Measurements from ENCODE around the gene CLTC. TPM values are rescaled to one million over a fixed set of nuclear protein-coding genes. Genes with fewer than 3 reads are reported as not detected.

CLTC gene
- total and polyA plus RNA-seq, 10 of the 15 experiments (the other 5 are each of a cell fraction or from before 2014, with no cell fraction given): 77.5 to 188 (median 129) TPM

- no peak overlapping the region for H3K4me3 ChIP-seq
- no peak for DNase-seq (ENCODE audit: low read depth, low spot score)
- ChIA-PET SMC1A (ENCODE audit: uncharacterized antibody, unreplicated experiment) (interaction anchor here (0.9 to 1.9 kb wide), 5 partner anchors 11 to 1401 kb away, joined by 3 to 11 read pairs (median 3); no protein-coding TSS in a partner anchor), POLR2A (interaction anchor here (0.5 to 12.3 kb wide), 2 partner anchors 13 to 1985 kb away, joined by 4 to 111 read pairs; partner anchors contain the start of gene CLTC), RAD21 (ENCODE audit: unreplicated experiment) (interaction anchor here (1.0 to 1.2 kb wide), 2 partner anchors 12 to 16 kb away, joined by 3 to 4 read pairs; no protein-coding TSS in a partner anchor), CTCF (interaction anchor here (0.9 kb wide), 1 partner anchor 414 kb away, joined by 3 read pairs; no protein-coding TSS in a partner anchor)
- TF ChIP-seq CHD4 (IDR thresholded peaks at IDR 0.05): no peak
- TF ChIP-seq NKRF (conservative IDR thresholded peaks at IDR 0.05): no peak
- no peak for TF ChIP-seq HDAC2 (IDR thresholded peaks at IDR 0.05)
- TF ChIP-seq TCF7 (IDR thresholded peaks at IDR 0.05; ENCODE audit: borderline replicate concordance): no peak
- no peak for TF ChIP-seq BCL11A (IDR thresholded peaks at IDR 0.05; ENCODE audit: low read depth, low read length)
- no peak for TF ChIP-seq CBX3 (IDR thresholded peaks at IDR 0.05; ENCODE audit: borderline replicate concordance, low read depth)
- TF ChIP-seq TCF3 (IDR thresholded peaks at IDR 0.05; ENCODE audit: borderline replicate concordance, insufficient read depth, low read depth, low read length): no peak
- TF ChIP-seq HCFC1 (IDR thresholded peaks at IDR 0.05; ENCODE audit: low read length): no peak
- intact Hi-C loops (cut with micrococcal nuclease; ENCODE audit: unreplicated experiment): no loop called here
- H2AFZ ChIP-seq (ENCODE audit: control insufficient read depth, low read depth, low read length): no peak overlapping the region
- BruUV-seq (replicated peaks): no TSS peak
- peaks cover 0 to 20% of the 10 kb centered on the region in 2 experiments; a peak in 2 of 4 replicates for H3K36me3 ChIP-seq (ENCODE audit: control insufficient read depth in 2 of 2, insufficient read depth in 2 of 2, low read length in 1 of 2)
- no peaks in the 10 kb centered on the region for H3K27me3 ChIP-seq (replicated peaks in 1 of 2; ENCODE audit: control insufficient read depth in 2 of 2, insufficient read depth in 2 of 2, low read length in 1 of 2)
- 98% methylated on average over 5 of the region's 5 CpGs for WGBS (ENCODE audit: insufficient coverage, insufficient replicate concordance, low lambda C conversion rate, missing lambda C conversion rate)
- no peaks in the 10 kb centered on the region for H3K9me3 ChIP-seq (replicated peaks; ENCODE audit: control insufficient read depth, insufficient read depth, low read length)
- no peak; the same call in 2 of the 3 replicates for ATAC-seq
- H3K4me2 ChIP-seq (ENCODE audit: control insufficient read depth, insufficient read depth): no peak overlapping the region
- no peak overlapping the region for H3K27ac ChIP-seq (ENCODE audit: control insufficient read depth, insufficient read depth)
- H4K20me1 ChIP-seq (ENCODE audit: control insufficient read depth, insufficient read depth): peaks cover 12% of the 10 kb centered on the region
- no peak for FAIRE-seq
- peaks cover 84% of the 10 kb centered on the region for H3K79me2 ChIP-seq (ENCODE audit: control insufficient read depth, insufficient read depth, low read length)
- H3K9ac ChIP-seq (ENCODE audit: control insufficient read depth, insufficient read depth, low read length): no peak overlapping the region
- peaks cover 10% of the 10 kb centered on the region for H3K4me1 ChIP-seq (ENCODE audit: control insufficient read depth, insufficient read depth, low read length)
- in situ Hi-C loops (cut with MboI): no loop called here
These were observed 14.1 kb downstream of the CLTC start for GRCh38 chr17:59633658-59634359.
